ENCODE measurements around the gene CASS4. TPM values are rescaled to one million over a fixed set of nuclear protein-coding genes. Genes with fewer than 3 reads are reported as not detected.

CASS4 gene
- total and polyA plus RNA-seq, 12 donors: 0.22 to 2.8 (median 0.59) TPM

GRCh38 chr20:56469077-56469449 is 57.0 kb downstream of the CASS4 start:
- peak overlapping the region; percentile 32 to 96 (median 88) for H3K4me3 ChIP-seq
- H3K9me3 ChIP-seq: no peaks in the 10 kb centered on the region
- TF ChIP-seq CTCF (IDR thresholded peaks at IDR 0.05): no peak
- peaks cover 0 to 49% (median 23%) of the 10 kb centered on the region in 9 donors for H3K4me1 ChIP-seq
- 19 to 22% methylated on average over 8 of the region's 8 CpGs for WGBS, 2 donors
- DNase-seq (no peak), ATAC-seq (no peak)
- intact Hi-C loops (cut with DNase I): loop anchor here in 9 of 10 donors (2.0 to 10.0 kb wide), 5 partner anchors 54 to 76 kb away; partner anchors contain the start of genes AURKA (in 4 of the 9), CSTF1 (in 4 of the 9) and CASS4 (in 2 of the 9)
- H3K36me3 ChIP-seq: peaks cover 0 to 37% (median 8%) of the 10 kb centered on the region in 9 donors
- peak overlapping the region; percentile 20 to 95 (median 83) for H3K27ac ChIP-seq
- H3K27me3 ChIP-seq: no peaks in the 10 kb centered on the region

- intact Hi-C loops (cut with DNase I): no loop called here
- Histone ChIP-seq H3K9me3 (no peaks in the 10 kb centered on the region), H3K4me1 (peaks cover 0 to 5% (median 0%) of the 10 kb centered on the region in 9 donors), H3K4me3 (no peak overlapping the region), H3K27me3 (no peaks in the 10 kb centered on the region), H3K36me3 (peaks cover 0 to 100% (median 31%) of the 10 kb centered on the region in 9 donors), H3K27ac (peak overlapping the region in 1 of 10 donors; percentile 70)
- no peak for ATAC-seq
- 78 to 83% methylated on average over 7 of the region's 7 CpGs for WGBS, 2 donors
- no peak for DNase-seq
- no peak for TF ChIP-seq CTCF (IDR thresholded peaks at IDR 0.05)
Measured at GRCh38 chr20:56483970-56484369, 71.9 kb downstream of the CASS4 start.

- no peaks in the 10 kb centered on the region for H3K27me3 ChIP-seq
- ATAC-seq (peak in 1 of 8 donors; percentile 27), DNase-seq (no peak)
- H3K36me3 ChIP-seq: peaks cover 0 to 100% (median 22%) of the 10 kb centered on the region in 9 donors
- no peaks in the 10 kb centered on the region for H3K9me3 ChIP-seq
- intact Hi-C loops (cut with DNase I): no loop called here
- 77 to 94% methylated on average over 11 of the region's 11 CpGs for WGBS, 2 donors
- no peak for TF ChIP-seq CTCF (IDR thresholded peaks at IDR 0.05)
- peak overlapping the region in 1 of 10 donors; percentile 66 for H3K27ac ChIP-seq
- H3K4me3 ChIP-seq: no peak overlapping the region
- peaks cover 0 to 5% (median 0%) of the 10 kb centered on the region in 9 donors for H3K4me1 ChIP-seq
Measured at GRCh38 chr20:56487216-56487615, 75.2 kb downstream of the CASS4 start.

- peaks cover 0 to 3% (median 0%) of the 10 kb centered on the region in 9 donors for H3K4me1 ChIP-seq
- 96 to 98% methylated on average over 5 of the region's 5 CpGs for WGBS, 2 donors
- ATAC-seq (no peak), DNase-seq (no peak)
- no peak for TF ChIP-seq CTCF (IDR thresholded peaks at IDR 0.05)
- peak overlapping the region in 1 of 10 donors; percentile 3 for H3K27ac ChIP-seq
- H3K9me3 ChIP-seq: no peaks in the 10 kb centered on the region
- intact Hi-C loops (cut with DNase I): no loop called here
- H3K4me3 ChIP-seq: no peak overlapping the region
- H3K27me3 ChIP-seq: no peaks in the 10 kb centered on the region
- H3K36me3 ChIP-seq: peaks cover 0 to 99% (median 22%) of the 10 kb centered on the region in 9 donors
Measured at GRCh38 chr20:56488566-56488965, 76.5 kb downstream of the CASS4 start.

All from heart right ventricle (tissue), 16 donors.